ENCODE results near the gene CEP70. TPM values are rescaled to one million over a fixed set of nuclear protein-coding genes. Genes with fewer than 3 reads are reported as not detected.
"Not testable (repeated sequence)": the region's sequence is repeated elsewhere in the genome, so short reads cannot be mapped to it uniquely, and the experiment has no call there.

Gene CEP70
- total RNA-seq, 1 donor from 2014 or later = 44.3 TPM

DNA sequence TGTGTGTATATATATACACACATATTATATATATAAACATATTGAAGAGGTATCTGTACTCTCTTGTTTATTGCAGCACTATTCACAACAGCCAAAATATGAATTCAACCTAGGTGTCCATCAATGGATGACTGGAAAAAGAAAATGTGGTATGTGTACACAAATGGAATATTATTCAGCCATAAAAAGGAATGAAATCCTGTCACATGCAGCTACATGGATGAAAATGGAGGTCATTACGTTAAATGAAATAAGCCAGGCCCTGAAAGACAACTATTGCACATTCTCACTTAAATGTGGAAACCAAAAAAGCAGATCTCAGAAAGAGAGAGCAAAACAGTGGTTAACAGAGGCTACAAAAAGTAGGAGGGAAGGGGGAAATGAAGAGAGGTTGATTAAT lies 49.5 kb downstream of the CEP70 start:
- Mint-ChIP-seq H3K27ac (no peak overlapping the region), H3K4me1 (ENCODE audit: unreplicated experiment) (no peaks in the 10 kb centered on the region), H3K9me3 (peaks cover 17% of the 10 kb centered on the region), H3K36me3 (peaks cover 72% of the 10 kb centered on the region), H3K4me3 (no peak overlapping the region), H3K27me3 (no peaks in the 10 kb centered on the region)
- DNase-seq (ENCODE audit: extremely low spot score, unreplicated experiment) = no peak
- TF ChIP-seq, protein P1, sequence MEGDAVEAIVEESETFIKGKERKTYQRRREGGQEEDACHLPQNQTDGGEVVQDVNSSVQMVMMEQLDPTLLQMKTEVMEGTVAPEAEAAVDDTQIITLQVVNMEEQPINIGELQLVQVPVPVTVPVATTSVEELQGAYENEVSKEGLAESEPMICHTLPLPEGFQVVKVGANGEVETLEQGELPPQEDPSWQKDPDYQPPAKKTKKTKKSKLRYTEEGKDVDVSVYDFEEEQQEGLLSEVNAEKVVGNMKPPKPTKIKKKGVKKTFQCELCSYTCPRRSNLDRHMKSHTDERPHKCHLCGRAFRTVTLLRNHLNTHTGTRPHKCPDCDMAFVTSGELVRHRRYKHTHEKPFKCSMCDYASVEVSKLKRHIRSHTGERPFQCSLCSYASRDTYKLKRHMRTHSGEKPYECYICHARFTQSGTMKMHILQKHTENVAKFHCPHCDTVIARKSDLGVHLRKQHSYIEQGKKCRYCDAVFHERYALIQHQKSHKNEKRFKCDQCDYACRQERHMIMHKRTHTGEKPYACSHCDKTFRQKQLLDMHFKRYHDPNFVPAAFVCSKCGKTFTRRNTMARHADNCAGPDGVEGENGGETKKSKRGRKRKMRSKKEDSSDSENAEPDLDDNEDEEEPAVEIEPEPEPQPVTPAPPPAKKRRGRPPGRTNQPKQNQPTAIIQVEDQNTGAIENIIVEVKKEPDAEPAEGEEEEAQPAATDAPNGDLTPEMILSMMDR (conservative IDR thresholded peaks at IDR 0.05) = no peak

DNA sequence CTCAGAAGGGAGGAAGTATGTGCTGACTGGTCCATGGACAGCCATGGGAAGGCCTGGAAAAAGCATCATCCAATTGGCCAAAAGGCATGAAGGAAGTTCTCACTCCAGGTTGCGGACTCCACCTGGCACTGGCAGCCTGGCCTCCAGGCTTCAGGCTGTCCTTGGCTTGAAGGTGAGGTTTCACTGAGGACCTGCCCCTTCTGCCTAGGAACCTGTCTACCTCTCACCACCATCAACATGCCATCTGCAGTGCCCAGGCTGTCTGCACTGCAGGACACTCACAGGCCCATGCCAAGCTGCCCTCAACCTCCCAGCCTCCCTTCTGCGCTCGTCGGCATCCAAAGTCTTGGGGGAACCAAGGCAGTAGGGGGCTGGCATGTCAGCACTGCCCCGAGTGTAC lies 51.1 kb downstream of the CEP70 start:
- Mint-ChIP-seq H3K9me3 (peaks cover 23% of the 10 kb centered on the region), H3K27ac (no peak overlapping the region), H3K4me3 (no peak overlapping the region), H3K27me3 (no peaks in the 10 kb centered on the region), H3K36me3 (peaks cover 71% of the 10 kb centered on the region), H3K4me1 (ENCODE audit: unreplicated experiment) (no peaks in the 10 kb centered on the region)
- DNase-seq (ENCODE audit: extremely low spot score, unreplicated experiment) = no peak
- TF ChIP-seq, protein P1 (conservative IDR thresholded peaks at IDR 0.05) = no peak

DNA sequence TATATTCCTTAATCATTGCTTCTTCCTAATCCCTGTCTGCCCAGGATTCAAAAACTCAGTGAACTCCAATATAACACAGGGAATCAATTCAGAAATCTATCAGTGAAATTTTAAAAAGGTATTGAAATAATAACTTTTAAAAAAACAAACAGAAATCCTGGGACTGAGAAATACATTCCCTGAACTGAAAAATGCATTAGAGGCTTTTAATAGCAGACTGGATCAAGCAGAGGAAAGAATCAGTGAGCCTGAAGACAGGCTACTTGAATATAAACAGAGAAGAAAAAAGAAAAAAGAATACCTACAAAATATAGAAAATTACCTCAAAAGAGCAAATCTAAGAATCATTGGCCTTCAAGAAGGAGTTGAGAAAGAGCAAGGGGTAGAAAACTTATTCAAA lies 54.7 kb downstream of the CEP70 start:
- no peaks in the 10 kb centered on the region for H3K27me3 Mint-ChIP-seq
- H3K9me3 Mint-ChIP-seq = peaks cover 21% of the 10 kb centered on the region
- H3K4me3 Mint-ChIP-seq = no peak overlapping the region
- TF ChIP-seq, protein P1 (conservative IDR thresholded peaks at IDR 0.05) = no peak
- H3K4me1 Mint-ChIP-seq (ENCODE audit: unreplicated experiment) = no peaks in the 10 kb centered on the region
- peaks cover 60% of the 10 kb centered on the region for H3K36me3 Mint-ChIP-seq
- no peak overlapping the region for H3K27ac Mint-ChIP-seq
- DNase-seq (ENCODE audit: extremely low spot score, unreplicated experiment) = no peak

DNA sequence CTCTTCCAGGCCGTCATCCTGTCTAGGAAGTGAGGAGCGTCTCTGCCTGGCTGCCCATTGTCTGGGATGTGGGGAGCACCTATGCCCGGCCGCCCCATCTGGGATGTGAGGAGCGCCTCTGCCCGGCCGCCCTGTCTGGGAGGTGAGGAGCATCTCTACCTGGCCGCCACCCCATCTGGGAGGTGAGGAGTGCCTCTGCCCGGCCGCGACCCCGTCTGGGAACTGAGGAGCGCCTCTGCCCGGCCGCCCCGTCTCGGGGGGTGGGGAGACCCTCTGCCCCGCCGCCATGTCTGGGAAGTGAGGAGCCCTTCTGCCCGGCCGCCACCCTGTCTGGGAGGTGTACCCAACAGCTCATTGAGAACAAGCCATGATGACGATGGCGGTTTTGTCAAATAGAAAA lies 72.6 kb downstream of the CEP70 start:
- DNase-seq (ENCODE audit: extremely low spot score, unreplicated experiment); H3K4me1 Mint-ChIP-seq (ENCODE audit: unreplicated experiment); H3K27me3 Mint-ChIP-seq; H3K9me3 Mint-ChIP-seq; H3K27ac Mint-ChIP-seq; H3K4me3 Mint-ChIP-seq: not testable (repeated sequence)
- peaks cover 29% of the 10 kb centered on the region for H3K36me3 Mint-ChIP-seq

DNA sequence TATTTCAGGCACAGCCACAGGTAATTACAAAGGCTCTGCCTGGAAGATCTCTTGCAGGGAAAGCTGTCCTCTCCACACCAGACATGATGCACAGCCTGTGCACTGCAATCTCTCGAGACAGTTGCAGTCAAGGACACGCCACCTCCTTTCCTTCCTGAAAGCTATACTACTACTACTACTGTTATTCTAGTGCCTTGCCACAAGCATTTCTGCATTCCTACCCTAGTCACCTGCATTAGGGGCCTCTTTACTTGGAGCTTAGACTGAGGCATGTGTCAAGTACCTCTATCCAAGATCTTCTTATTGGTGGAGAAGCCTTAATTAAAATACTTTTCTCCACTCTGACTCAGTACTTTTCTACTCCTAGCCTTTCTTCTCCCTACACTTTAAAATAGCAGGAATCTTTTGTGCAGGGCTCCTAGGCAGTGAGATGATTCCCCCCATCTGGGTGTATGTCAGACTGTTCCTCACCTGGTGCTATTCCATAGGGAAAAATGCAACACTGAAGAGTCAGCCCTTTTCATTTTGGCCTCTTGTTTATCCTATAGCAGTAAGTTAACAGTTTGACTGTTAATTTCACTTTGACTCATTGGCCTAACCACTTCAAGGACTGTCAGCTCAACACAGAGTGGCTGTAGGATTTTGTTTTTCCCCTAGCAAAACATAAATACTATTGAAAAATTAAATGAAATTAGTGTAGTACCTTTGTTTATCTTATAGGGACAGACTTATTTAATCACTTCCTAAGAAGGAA lies 80.8 kb downstream of the CEP70 start:
- DNase-seq (ENCODE audit: extremely low spot score, unreplicated experiment) = no peak
- Mint-ChIP-seq H3K4me1 (ENCODE audit: unreplicated experiment) (peaks cover 3% of the 10 kb centered on the region), H3K27ac (no peak overlapping the region), H3K9me3 (peaks cover 4% of the 10 kb centered on the region), H3K27me3 (no peaks in the 10 kb centered on the region), H3K36me3 (peaks cover 21% of the 10 kb centered on the region), H3K4me3 (no peak overlapping the region)
- TF ChIP-seq, protein P1 (conservative IDR thresholded peaks at IDR 0.05) = no peak

DNA sequence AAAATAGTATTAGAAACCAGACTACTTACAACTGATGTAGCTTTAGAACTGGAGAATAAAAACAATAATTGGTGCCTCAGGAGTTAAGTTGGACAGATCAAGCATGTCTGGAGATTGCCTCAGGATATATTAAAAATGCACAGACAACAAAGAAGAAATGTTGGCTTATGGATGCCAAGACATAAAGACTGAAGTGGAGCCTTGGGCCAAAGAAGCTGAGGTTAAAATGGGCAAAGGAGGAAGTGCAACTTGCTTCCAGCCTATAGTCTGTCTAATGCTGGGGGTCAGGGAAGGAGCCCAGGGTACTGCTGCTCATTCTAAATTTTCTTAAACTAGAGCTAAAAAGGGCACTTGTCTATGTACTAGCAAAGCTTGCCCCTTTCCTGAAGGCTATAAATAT lies 82.1 kb downstream of the CEP70 start:
- Mint-ChIP-seq H3K4me1 (ENCODE audit: unreplicated experiment) (peaks cover 3% of the 10 kb centered on the region), H3K4me3 (no peak overlapping the region), H3K27ac (no peak overlapping the region), H3K36me3 (peaks cover 20% of the 10 kb centered on the region), H3K9me3 (peaks cover 4% of the 10 kb centered on the region), H3K27me3 (no peaks in the 10 kb centered on the region)
- TF ChIP-seq, protein P1 (conservative IDR thresholded peaks at IDR 0.05) = no peak
- no peak for DNase-seq (ENCODE audit: extremely low spot score, unreplicated experiment)

All from type B pancreatic cell (in vitro differentiated cells).